Right kidney (tissue), 1 donor: Measurements from ENCODE around the gene DHX36.

Experiments
- DNase-seq: peaks from one replicate; pipeline ENCODE4 v3.0.0-alpha.2; 2016

Gene DHX36

DNA sequence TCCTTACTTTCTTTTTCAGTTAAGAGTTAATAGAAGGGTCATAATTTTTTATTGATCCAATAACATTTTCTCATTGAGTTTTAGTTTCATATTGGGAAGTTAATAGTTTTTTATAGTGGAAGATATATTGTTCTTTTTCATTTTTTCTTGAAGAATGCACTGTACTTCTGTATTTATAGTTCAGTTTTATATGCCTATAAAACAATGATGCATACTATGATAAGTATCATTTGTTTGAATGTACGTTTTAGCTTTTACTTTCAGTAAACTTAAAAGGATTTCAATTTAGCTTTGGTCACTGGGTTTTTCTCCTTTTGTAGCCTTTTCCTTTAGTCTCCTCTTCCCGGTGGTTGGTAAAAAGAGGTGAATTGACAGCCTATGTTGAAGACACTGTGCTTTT is 98.8 kb downstream of the DHX36 start:
- DNase-seq, result no peak

DNA sequence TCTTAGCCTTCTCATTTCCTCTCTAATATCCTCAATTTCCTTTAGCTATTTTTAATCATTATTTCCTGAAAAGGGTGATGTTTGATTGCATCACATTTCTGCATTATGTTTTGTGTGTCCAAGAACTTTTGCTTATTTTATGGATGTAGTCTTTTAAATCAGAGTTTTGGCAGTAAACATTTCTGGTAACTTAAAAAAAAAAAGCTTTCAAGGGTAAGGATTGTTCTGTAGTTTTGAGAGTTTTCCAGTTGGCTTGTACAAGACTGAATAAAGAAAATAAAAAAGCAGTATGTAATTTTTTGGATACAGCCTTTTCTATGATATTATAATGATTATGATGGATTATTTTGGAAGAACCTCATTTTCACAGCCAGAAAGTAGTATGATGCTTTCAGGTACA is 99.4 kb downstream of the DHX36 start:
- DNase-seq, result no peak

DNA sequence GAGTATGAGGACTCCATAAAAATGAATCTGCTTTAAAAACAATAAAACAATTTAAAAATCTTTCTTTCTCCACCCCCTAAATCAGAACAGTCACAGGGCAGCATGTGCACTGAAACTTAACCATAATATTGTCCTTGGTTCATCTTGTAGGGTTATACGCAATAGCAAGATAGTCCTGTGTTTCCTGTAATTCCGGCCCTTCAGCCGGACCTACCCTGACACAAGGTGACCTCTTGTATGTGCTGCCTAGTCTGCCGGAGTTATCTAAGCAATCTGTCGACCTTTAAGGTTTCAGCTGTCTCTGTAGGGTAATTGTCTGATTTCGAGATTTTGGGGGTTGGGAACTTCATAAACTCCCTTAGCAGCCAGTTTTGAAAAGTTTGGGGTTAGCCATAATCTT is 99.9 kb downstream of the DHX36 start:
- no peak for DNase-seq

DNA sequence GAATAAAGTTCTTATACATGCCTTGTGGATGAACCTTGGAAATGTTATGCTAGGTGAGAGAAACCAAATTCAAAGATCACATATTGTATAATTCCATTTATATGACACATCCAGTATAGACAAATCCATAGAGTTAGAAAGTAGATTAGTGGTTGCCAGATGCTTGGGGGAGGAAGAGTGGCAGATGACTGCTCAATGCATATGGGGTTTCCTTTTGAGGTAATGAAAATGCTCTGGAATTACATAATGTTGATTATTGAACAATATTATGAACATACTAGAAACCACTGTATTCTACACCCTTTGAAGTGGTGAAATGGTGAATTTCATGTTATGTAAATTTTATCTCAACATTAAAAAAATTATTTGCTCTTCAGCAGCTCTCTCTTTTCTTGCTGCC is 100.8 kb downstream of the DHX36 start:
- no peak for DNase-seq
